Measurements from ENCODE around the gene RETREG1.
"Not testable (repeated sequence)": the region's sequence is repeated elsewhere in the genome, so short reads cannot be mapped to it uniquely, and the experiment has no call there.

The RETREG1 gene

DNA sequence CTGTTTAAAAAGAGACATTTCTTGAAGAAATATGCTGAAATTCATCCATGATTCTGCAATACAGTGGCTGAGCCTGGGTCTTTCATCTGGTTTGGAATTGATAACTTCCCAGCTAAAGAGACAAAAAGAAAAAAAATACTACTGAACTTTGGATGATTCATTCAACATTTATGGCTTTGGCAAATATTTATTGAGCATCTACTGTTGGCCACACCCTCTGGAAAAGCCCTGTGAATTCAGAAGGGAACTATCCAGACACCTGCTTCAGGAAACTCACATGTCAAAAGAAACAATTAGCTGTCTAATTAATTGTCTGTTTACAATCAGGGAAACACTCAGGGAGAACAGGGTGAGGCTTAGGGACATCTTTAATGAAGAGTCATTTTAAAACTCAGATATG, 133.4 kb downstream of the RETREG1 start:
- DNase-seq, result peak; percentile 67

DNA sequence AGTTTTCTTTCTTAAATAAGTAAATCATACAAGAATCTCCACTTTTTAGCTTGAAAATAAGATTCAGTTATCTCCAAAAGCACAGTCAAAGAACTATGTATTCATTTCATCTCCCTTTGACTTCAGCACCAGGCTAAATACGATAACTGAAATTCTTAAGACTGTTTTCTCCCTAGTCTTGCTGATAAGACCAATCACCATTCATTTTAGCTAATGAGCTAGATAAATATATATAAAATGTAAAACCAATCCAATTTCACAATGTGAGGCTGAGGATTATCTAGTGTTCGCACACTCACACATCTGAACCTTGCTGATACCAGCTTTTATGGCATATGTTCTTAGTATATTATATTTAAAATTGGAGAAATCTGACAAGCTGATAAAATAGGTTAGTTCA, 133.9 kb downstream of the RETREG1 start:
- no peak for DNase-seq

DNA sequence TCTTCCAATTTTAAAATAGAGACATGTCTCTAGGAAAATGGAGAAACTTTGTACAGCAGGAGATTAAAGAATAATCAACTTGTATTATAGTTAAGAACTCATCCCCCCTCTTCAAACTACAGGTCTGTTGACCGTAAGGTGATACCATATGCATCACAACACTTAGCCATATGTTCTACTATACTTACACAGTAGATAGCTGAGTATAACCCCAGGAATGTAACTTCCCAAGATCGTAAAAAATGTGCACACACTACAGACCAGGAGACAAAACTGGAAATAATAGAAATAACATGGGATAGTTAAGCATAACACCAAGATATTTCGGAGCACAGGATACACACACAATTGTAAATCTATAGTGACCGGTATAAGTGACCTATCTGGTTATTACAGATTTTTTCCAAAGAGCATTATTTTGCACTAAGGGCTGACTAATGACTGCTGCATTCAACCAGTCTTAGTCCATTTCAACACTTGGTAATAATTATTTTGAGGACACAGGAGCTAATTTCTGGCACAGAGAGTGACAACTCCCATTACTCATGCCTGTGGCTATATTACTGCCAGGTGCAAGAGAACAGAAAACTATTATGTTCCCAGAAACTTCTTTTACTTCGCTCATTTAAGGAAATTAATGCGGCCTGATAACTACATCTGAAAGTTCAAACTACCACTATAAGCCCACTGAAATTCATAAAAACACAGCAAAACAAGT, 135.8 kb downstream of the RETREG1 start:
- no peak for DNase-seq

DNA sequence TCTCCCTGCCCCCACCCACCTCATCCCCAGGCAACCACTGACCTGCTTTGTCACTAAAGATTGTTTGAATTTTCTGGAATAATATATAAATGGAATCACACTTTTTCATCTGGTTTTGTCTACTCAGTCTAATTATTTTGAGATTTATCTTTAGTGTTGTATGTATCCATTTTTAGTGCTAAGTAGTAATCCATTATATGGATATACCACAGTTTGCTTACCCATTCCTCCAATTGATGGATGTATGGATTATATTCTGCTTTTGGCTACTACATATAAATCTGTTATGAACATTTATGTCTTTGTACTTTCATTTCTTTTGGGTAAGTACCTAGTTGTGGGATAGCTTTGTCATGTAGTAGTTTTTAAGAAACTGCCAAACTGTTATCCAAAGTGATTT, 136.7 kb downstream of the RETREG1 start:
- DNase-seq, result no peak

DNA sequence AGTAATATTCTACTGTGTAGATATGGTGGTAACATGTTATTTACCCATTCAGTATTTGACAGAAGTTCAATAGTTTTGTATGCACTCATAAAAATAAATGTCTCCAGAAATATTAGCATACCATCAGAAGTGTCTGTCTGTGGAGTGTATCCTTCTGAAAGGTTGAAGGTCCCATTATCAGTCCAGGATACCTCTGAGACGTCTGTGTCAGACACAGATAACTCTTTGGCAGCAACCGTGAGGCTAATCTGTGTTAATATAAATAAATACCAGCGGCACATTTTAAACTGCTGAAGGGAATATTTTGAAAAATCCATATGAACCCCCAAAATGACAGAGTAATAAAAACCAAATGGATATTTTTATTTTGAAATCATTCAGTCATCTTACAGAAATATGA, 139.3 kb downstream of the RETREG1 start:
- no peak for DNase-seq

DNA sequence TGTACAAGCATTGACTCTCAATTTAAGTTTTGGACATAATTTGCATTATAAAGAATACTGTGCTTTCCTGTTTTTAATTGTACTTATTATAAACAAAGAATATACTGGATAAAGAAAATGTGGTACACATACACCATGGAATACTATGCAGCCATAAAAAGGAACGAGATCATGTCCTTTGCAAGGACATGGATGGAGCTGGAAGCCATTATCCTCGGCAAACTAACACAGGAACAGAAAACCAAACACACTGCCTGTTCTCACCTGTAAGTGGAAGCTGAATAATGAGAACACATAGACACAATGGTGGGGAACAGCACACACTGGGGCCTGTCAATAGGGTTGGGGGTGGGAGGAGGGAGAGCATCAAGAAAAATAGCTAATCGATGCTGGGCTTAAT, 140.4 kb downstream of the RETREG1 start:
- not testable (repeated sequence) for DNase-seq

DNA sequence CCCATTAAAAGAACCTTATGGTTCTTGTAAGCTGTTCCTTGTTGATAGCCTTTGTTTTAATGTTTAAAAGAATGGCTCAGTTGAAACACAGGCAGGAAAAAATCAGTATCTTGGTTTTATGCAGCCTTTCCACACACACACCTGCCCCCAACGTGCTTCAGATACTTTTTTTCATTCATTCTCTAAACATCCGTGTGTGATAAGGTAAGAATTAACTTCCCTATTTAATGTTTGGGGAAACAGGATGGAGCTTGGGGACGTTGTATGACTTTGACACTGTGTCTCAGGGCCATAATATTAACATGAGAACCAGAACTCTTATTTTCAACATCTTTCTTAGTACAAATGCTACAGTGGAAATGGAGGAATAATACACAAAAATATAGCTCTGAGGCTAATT, 145.4 kb downstream of the RETREG1 start:
- no peak for DNase-seq

DNA sequence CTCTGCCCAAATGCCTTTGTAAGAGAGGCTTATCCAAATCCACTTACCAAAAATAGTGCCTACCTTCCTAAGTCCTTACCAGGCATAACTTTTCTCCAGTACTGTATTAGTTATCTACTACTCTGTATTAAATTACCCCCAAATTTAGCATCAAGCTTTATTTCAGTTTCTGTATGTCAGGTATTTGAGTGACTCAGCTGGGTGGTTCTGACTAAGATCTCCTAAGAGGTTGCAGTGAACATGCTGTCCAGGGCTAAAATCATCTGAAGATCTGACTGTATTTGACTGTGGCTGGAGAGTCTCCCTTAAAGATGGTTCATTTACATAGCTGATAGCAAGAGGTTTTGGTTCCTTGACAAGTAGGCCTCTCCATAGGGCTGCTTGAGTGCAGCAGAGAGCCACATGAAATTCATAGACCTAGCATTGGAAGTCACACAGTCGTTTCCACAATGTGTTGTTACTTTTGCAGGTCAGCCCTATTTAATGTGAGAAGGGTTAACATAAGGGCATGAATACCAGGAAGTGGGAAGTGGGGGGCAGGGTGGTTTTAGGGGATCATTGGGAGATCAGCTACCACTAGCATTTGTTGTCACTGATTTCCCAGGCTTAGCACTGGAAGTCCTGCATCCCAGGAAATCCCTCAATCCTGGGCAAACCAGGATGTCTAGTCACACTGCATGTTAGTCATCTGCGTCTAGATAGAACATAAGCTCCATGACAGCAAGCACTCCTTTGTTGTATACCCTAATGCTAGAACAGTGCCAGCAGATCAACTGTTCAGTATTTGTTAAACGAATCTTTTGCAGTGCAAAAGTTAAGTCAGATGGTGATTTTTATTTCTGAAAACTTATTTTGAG, 149.2 kb downstream of the RETREG1 start:
- no peak for DNase-seq

DNA sequence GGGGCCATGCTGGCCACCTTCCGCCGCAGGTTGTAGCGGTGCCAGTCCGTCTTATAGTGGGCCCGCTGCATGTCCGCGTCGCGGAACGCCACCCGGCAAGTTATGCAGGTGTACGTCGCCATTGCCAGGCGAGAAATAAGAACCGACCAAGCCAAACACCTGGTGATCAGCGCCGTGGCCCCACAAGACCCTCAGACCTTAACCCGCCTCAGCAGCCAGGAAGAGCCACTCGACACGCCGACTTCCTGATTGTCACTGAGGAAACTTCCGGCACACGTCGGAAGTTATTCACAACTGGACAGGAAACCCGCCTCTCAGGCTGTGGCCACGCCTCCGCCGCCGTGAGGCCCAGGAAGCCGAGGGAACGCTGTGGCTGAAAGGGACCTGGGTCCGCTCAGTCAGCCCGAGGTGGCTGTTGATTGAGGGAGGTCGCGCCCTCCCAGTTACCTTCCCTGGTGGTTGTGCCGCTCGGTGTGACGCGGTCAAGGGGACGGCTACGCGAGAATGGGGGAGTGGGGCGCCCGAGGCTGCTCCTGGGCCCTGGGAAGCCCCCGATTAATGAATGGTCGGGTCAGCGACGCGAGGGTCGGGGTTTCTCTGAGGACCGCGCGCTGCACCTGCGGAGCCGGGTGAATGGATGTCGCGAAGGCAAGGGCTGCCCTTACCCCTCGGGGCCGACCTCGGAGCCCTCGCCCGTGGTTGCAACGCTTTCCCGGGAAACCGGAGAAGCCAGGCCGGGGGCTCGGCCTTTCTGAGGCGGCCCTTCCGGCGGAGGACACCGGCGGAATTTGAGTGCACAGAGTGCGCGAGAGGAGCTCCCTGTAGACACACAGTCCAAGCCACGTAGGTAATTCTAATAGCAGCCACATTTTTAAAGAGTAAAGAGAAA, 151.0 kb downstream of the RETREG1 start, which contains the start of gene ZNF622:
Gene ZNF622, minus strand, starts transcription at position 257 of the 889 bp plus-strand sequence. Its CDS starts 135 bp downstream, at position 122.
- DNase-seq, result peak; percentile 98

DNA sequence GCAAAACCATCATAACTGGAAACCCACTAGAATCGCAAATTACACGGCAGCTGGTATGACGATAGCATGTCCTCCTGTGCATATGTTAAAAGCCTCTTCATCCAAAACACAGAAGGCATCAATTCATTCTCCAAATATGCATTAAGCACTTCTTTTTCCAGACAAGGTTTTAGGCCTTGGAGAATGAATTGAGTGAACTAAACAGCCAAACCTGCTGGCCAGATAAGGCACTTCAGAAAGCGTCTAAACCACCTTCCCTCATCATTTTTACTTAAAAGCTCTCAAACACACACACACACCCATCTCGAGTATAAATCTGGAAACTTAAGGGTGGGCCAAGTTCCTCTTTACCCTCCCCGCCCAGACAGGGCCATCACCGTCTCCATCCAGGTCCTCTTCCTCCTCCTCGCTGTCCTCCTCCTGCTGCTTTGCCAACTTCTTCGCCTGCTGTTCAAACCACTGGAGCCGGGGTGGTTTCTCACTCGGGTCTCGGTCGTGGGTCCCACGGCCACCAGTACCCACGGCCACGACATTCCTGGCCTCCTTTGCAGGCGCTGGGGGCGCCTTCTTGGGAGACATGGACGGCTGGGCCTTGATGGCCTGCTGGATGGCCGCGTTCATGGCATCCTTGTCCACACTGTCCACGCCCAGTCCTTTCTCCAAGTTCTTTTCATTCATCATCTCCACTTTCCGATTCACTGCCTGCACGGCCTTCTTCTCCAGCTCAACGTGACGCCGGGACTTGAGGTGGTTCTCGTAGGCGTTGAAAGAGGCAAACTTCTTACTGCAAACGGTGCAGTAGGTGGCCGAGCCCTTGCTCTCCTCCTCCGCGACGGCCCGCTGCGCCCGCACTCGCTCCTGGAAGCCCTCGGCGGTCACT, 151.9 kb downstream of the RETREG1 start:
- DNase-seq, result peak; percentile 37

DNA sequence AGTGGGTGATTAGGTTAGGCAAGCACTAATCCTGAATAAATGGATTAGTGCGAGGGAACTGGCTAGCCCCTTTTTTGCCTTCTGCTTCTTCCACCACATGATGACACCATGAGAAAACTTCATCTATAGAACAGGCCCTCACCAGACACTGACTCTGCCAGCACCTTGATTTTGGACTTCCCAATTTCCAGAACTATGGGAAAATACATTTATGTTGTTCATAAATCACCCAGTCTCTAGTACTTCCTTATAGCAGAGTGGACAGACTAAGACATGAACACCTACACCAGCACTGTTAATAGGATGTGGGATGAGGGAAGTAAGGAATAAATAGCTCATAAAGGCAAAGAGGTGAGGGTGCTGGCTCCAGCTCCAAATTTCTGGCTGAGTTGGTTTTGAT, 152.6 kb downstream of the RETREG1 start:
- DNase-seq, result no peak

DNA sequence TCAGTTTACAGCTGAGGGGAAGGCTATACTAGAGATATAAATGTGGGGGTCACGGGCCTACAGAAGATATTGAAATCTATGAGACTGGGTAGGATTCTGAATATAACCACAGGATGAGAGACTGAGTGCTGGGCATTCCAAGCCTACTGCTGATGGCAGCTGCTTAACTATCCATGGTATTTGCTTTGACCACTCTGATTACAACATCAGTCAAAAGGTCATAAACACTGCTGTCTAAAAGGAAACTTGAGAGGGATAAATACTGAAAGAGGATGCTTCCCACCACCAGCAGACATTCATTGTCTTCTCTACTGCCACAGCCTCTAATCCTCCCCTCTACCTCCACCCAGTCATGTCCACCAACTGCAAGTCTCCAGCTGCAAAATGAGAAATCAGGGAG, 155.0 kb downstream of the RETREG1 start:
- no peak for DNase-seq

DNA sequence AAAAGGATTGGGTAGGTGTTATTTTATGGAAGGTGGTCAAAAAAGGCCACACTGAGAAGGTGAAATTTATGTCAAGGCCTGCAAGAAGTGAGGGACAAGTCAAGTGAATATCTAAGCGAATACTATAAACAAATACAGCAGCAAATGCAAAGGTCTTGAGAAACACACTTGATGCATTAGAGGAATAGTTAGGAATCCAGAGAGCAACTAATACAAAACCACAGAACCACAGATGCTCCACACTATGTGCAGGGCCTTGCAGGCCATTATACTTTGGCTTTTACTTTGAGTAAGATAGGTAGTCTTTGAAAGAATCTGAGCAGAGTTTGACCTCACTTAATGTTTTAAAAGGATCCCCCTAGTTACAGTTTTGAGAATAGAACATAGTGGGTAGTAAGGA, 155.8 kb downstream of the RETREG1 start:
- no peak for DNase-seq

DNA sequence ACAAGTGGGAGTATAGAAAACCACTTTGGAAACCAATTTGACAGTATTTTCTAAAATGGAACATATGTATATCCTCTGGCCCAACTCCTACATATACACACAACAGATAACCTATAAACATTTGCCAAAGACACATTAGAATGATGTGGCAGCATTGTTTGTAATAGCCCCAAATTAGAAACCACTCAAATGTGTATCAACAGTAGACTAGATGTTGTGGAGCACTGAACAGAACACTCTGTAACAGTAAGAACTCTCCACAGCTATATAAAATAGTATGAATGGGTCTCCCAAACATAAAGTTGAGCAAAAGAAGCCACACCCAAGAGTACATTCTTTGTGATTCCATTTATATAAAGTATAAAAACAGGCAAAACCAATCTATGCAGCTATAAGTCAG, 157.3 kb downstream of the RETREG1 start:
- no peak for DNase-seq

DNA sequence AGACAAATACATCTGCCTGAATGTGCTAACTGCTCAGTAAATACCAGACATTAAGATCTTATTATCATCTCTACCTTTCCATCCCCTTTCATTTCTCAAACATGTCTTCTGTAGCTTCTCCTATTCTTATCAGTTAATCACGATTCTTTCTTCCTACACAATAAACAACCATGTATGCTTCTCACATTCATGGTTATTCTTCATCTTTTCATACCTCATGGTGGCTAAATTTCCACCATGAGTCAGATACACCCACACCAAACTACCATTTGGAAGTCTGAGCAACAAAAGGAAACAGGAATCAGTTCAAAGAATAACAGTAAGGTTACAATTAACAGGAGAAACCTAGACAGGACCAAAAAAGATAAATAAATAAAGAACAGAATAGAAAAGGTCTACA, 158.9 kb downstream of the RETREG1 start:
- no peak for DNase-seq

DNA sequence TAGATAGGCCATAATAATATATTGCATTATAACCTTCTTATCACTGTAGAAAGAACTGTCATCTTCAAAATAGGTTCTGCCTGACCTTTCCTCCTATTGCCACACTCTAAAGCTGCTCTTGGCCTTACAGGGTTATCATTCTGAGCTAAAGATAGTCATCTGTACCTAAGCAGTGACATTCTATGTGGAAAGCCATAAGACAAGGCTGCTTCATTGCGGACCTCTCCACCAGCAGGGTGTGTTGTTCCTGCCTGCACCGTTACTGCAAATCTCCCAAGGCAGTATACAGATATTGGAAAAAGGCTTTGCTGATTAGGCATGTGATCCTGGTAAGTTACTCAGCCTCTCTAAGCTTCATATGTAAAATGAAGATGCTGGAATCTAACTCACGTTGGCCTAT, 159.3 kb downstream of the RETREG1 start:
- DNase-seq, result no peak

DNA sequence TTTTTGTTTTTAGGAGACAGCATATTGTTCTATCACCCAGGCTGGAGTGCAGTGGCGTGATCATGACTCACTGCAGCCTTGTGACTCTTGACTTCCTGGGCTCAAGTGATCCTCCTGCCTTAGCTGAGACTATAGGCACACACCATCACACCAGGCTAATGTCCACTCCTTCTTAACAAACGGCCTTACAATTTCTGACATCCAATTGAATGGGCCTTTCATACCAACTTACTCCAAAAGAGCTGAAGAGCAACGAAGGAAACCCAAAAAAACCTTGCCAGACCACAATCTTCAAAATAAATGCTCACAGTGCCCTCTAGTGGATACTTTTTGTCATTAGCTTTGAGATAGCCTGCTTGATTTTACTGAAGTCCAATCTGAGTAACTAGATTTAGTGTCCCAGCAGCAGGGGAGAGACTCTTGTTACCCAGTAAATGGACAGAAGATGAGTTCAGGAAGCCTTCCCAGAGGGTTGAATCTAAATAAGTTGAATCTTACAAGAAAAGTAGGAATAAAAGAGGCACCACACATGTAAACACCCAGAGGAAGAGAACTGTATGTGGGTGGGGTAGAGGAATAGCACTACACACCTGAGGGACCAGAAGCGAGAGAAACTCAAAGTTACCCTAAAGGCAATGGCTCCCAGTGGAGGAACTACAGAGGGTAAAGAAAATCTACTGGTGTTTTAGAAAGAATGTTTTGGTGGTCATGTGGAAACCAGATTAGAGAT, 160.5 kb downstream of the RETREG1 start:
- peak; percentile 86 for DNase-seq

DNA sequence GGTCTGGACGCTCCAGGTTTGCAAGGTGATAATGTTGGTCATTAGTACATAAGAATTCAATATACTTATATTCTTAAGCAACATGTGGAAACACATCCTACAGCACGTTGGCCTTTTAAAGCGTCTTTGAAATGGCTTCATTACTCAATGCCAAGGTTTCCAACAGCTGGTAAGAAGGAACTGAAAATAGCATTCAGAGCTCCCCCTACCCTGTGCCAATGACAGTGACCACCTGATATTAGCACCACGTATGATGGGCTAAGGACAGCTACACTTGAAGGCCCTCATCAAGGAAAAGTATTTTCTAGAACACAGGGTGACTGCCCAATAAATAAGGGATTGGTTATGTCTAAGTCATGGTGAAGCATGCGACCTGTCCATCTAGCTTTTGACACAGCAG, 161.1 kb downstream of the RETREG1 start:
- no peak for DNase-seq

DNA sequence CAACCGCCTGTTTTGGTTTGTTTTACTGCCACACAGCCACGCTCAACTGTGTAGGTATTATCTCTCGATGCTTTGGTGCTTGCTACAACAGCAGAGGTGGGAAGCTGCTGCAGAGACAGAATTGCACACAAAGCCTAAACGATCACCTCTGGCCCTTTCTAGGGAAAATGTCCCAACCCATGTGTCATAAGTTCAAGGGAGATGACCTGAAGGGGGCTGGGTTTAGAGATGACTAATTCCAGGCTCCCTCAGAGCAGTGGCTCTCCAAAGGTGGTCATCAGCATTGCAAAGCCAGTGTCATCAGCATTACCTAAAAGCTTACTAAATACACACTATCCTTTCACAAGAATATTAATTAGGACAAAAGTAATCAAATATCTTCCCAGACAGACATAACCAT, 162.1 kb downstream of the RETREG1 start:
- no peak for DNase-seq

DNA sequence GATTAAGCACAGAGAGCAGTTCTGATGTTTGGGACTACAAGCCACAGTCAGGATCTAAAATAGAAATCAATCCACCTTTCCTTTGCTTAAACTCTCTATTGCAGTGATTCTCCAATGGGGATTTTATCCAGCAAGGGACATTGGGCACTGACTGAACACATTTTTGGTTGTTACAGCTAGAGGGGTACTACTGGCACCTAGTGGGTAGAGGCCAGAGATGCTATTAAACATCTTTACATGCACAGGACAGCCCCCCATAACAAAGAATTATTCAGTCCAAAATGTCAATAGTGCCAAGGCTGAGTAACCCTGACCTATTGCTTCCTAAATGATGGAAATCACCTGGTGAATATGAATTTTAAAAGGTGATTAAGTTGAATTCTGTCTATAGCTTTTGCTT, 163.2 kb downstream of the RETREG1 start:
- peak; percentile 14 for DNase-seq

DNA sequence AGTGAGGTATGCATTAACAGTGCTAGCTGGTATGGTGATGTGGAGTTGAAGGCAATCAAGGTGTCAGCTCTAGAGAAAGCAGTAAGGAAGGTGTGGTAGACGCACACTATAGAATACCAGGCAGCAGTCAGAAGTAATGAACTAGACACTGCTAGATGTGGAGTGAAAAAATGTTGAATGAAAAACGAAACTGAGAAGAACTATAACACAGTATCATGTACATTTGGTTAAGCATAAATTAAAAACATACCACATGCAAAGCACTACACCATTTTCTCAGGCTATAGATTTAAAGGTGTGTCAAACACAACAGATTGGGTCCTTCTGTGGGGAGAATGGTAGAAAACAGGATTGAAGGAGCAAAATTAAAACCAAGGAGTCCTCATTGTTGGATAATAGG, 166.6 kb downstream of the RETREG1 start:
- no peak for DNase-seq

DNA sequence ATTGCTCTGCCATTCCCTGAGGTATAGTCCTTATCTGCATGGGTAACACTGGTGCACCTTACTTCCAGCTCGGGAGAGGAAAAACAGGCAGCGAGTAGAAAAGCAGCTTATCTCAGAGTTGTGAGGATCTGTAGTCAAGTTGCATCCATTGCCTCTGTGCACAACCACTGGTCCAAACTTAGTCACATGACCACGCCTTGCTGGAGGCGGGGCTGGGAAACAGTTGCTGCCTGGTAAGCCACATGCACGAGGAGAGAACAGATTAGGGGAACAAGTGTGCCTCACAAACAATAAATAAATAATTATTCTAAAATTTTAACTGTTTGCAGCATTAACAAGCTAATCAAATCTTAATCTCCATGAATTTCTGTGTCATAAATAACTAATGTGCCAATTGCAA, 169.8 kb downstream of the RETREG1 start:
- DNase-seq, result peak; percentile 12
